GM12892 (cell line): ENCODE data around the gene AHRR.

Experiments
- POLR2A ChIP-seq: IDR thresholded peaks from 2 replicates; pipeline ENCODE4 v1.6.1; 2011; ENCODE audit warnings: low read depth, low read length, control low read depth
- POLR2AphosphoS5 ChIP-seq: IDR thresholded peaks from 2 replicates; pipeline ENCODE4 v1.6.1; 2011; ENCODE audit warnings: low read depth, low read length, control low read depth

DNA sequence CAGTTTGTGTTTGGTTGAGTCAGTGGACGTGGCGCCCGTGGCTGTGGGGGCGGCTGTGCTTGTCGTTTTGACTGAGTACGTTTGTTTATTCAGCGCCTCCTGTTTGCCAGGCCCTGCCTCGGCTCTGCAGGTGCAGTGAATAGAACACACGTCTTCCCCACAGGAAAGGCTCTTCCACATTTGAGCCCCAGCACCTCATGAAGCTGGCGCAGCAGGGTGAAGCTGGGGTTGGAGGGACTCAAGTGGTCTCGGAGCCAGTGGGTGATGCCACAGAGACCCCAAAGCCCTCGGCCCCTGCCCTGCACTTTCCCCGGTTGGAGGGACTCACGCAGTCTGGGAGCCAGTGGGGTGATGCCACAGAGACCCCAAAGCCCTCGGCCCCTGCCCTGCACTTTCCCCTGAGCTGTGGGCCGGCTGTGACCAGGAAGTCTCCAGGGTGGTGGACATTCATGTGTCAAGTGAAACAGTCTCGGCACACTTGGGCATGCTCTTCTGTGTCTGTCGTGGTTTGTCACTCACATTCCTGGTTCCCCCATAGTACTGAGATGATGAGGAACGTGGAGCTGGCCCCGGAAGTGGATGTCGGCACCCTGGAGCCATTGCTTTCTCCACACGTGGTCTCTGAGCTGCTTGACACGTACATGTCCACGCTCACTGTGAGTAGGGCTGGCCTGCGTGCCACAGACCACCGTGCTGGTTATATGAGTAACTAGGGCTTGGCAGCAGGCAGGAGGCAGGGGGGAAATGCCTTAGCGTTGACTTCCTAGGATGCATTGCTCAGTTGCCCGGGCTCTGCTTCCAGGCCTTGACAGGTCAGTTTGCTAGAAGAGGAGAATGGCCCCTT is 135.1 kb downstream of the AHRR start:
- TF ChIP-seq POLR2A, result no peak
- no peak for TF ChIP-seq POLR2AphosphoS5
